Measurements from ENCODE around the gene TREX2. TPM values are rescaled to one million over a fixed set of nuclear protein-coding genes. Genes with fewer than 3 reads are reported as not detected.

TREX2 gene
- total and polyA plus RNA-seq, 2 donors from 2014 or later: 0.67 to 1.4 TPM

DNA sequence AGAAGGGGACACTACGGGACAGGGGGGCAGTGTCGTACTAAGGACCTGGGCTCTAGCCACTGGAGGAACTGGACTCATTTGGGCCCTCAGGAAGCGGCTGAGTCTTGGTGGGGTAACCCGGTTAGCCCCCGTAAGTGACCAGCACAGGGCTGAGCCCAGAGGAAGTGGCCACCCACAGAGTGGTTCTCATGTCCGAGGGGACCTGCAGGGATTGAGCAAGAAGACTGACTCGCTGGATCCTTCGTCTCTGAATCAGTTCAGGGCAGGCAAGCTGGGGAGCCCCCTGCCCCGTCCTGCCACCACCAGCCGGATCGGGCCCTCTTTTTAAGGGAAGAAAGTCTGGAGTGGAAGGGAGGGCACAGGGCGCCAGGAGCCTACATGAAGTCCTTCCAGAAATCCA lies 48.2 kb upstream of the TREX2 start:
- no peak for DNase-seq
- no peak overlapping the region for H3K9ac ChIP-seq (ENCODE audit: low read length in 3 of 3)
- TF ChIP-seq, protein P1, sequence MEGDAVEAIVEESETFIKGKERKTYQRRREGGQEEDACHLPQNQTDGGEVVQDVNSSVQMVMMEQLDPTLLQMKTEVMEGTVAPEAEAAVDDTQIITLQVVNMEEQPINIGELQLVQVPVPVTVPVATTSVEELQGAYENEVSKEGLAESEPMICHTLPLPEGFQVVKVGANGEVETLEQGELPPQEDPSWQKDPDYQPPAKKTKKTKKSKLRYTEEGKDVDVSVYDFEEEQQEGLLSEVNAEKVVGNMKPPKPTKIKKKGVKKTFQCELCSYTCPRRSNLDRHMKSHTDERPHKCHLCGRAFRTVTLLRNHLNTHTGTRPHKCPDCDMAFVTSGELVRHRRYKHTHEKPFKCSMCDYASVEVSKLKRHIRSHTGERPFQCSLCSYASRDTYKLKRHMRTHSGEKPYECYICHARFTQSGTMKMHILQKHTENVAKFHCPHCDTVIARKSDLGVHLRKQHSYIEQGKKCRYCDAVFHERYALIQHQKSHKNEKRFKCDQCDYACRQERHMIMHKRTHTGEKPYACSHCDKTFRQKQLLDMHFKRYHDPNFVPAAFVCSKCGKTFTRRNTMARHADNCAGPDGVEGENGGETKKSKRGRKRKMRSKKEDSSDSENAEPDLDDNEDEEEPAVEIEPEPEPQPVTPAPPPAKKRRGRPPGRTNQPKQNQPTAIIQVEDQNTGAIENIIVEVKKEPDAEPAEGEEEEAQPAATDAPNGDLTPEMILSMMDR (IDR thresholded peaks at IDR 0.05; ENCODE audit: borderline replicate concordance, extremely low read depth, insufficient read depth): no peak
- no peaks in the 10 kb centered on the region for H3K27me3 ChIP-seq (ENCODE audit: control insufficient read depth, insufficient read depth, low read length)
- no peak overlapping the region for H3K4me3 ChIP-seq (ENCODE audit: low read length in 3 of 3)
- no peak for FAIRE-seq
- no peaks in the 10 kb centered on the region for H3K36me3 ChIP-seq (ENCODE audit: control insufficient read depth in 2 of 3, insufficient read depth in 3 of 3, low read length in 3 of 3)
- H3K9me3 ChIP-seq (ENCODE audit: control insufficient read depth in 2 of 3, insufficient read depth in 1 of 3, low read length in 3 of 3): no peaks in the 10 kb centered on the region
- H3K4me1 ChIP-seq (ENCODE audit: control insufficient read depth in 2 of 3, insufficient read depth in 2 of 3, low read depth in 1 of 3, low read length in 3 of 3): peaks cover 0 to 10% (median 0%) of the 10 kb centered on the region in 3 donors
- H3K27ac ChIP-seq (ENCODE audit: low read depth in 2 of 2, low read length in 2 of 2): peak overlapping the region; percentile 43 to 47
- intact Hi-C loops (cut with DNase I): no loop called here

DNA sequence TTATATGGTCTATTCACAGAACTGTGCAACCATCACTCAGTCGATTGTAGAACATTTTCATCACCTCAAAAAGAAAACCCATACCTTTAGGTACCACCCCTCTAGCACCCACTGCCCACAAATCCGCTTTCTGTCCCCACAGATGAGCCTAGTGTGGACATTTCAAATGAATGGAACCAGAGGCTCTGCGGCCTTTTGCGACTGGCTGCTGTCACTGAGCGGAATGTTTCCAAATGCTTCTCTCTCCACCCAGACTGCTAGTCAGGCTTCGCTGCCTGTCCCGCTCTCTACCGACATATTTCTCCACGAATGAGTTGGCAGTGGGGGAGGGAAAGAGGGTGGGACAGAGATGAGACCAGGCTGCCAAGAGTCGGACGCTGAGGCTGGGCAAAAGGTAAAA lies 47.2 kb upstream of the TREX2 start:
- Histone ChIP-seq H3K4me1 (ENCODE audit: control insufficient read depth in 2 of 3, insufficient read depth in 2 of 3, low read depth in 1 of 3, low read length in 3 of 3) (peaks cover 0 to 10% (median 0%) of the 10 kb centered on the region in 3 donors), H3K27ac (ENCODE audit: low read depth in 2 of 2, low read length in 2 of 2) (no peak overlapping the region), H3K36me3 (ENCODE audit: control insufficient read depth in 2 of 3, insufficient read depth in 3 of 3, low read length in 3 of 3) (no peaks in the 10 kb centered on the region), H3K4me3 (ENCODE audit: low read length in 3 of 3) (no peak overlapping the region), H3K9ac (ENCODE audit: low read length in 3 of 3) (no peak overlapping the region), H3K27me3 (ENCODE audit: control insufficient read depth, insufficient read depth, low read length) (no peaks in the 10 kb centered on the region), H3K9me3 (ENCODE audit: control insufficient read depth in 2 of 3, insufficient read depth in 1 of 3, low read length in 3 of 3) (no peaks in the 10 kb centered on the region)
- FAIRE-seq (no peak), DNase-seq (no peak)
- TF ChIP-seq, protein P1 (IDR thresholded peaks at IDR 0.05; ENCODE audit: borderline replicate concordance, extremely low read depth, insufficient read depth): no peak
- intact Hi-C loops (cut with DNase I): no loop called here

DNA sequence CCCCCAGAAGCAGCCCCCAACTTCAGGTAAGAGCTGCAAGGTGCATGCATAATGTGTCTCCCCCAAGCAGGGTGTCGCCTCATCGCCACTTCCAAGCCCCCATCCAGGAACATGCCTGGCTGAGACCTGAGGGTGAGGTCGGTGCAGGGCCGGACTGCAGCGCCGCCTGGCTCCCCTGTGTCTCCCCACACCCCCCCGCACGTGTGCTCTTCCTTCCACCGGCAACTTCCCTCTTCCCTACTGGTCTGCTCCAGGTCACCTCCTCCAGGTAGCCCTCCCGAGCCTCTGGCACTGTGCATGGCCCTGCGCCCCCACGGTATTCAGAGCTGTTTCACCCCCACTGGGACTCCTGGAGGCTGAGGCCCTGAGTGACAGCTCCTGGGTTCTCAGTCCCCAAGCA lies 46.7 kb upstream of the TREX2 start:
- Histone ChIP-seq H3K9ac (ENCODE audit: low read length in 3 of 3) (no peak overlapping the region), H3K4me3 (ENCODE audit: low read length in 3 of 3) (no peak overlapping the region), H3K36me3 (ENCODE audit: control insufficient read depth in 2 of 3, insufficient read depth in 3 of 3, low read length in 3 of 3) (no peaks in the 10 kb centered on the region), H3K27ac (ENCODE audit: low read depth in 2 of 2, low read length in 2 of 2) (no peak overlapping the region), H3K4me1 (ENCODE audit: control insufficient read depth in 2 of 3, insufficient read depth in 2 of 3, low read depth in 1 of 3, low read length in 3 of 3) (peaks cover 0 to 13% (median 0%) of the 10 kb centered on the region in 3 donors), H3K27me3 (ENCODE audit: control insufficient read depth, insufficient read depth, low read length) (no peaks in the 10 kb centered on the region), H3K9me3 (ENCODE audit: control insufficient read depth in 2 of 3, insufficient read depth in 1 of 3, low read length in 3 of 3) (no peaks in the 10 kb centered on the region)
- DNase-seq: no peak
- no peak for FAIRE-seq
- TF ChIP-seq, protein P1 (IDR thresholded peaks at IDR 0.05; ENCODE audit: borderline replicate concordance, extremely low read depth, insufficient read depth): no peak
- intact Hi-C loops (cut with DNase I): no loop called here

DNA sequence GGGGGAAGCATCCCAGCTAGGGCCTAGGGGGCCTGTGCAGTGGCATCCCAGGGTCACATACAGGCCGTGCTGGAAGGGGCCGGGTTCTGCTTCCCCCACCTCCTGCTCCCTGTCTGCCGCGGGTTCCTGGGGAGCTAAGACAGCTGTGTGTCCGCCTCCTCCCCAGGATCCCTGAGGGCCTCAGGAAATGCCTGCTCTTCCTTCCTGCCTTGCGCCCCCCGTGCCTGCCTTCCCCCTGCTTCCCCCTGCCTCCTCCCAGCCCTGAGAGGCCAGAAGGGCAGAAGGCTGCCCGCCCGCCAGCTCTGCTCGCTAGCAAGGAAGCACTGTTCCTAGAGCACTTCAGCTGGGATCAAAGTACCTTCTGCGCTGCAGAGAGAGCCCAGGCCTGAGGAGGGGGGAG lies 46.1 kb upstream of the TREX2 start:
- Histone ChIP-seq H3K4me3 (ENCODE audit: low read length in 3 of 3) (no peak overlapping the region), H3K9ac (ENCODE audit: low read length in 3 of 3) (no peak overlapping the region), H3K27me3 (ENCODE audit: control insufficient read depth, insufficient read depth, low read length) (no peaks in the 10 kb centered on the region), H3K4me1 (ENCODE audit: control insufficient read depth in 2 of 3, insufficient read depth in 2 of 3, low read depth in 1 of 3, low read length in 3 of 3) (peaks cover 0 to 13% (median 0%) of the 10 kb centered on the region in 3 donors), H3K9me3 (ENCODE audit: control insufficient read depth in 2 of 3, insufficient read depth in 1 of 3, low read length in 3 of 3) (no peaks in the 10 kb centered on the region), H3K27ac (ENCODE audit: low read depth in 2 of 2, low read length in 2 of 2) (no peak overlapping the region), H3K36me3 (ENCODE audit: control insufficient read depth in 2 of 3, insufficient read depth in 3 of 3, low read length in 3 of 3) (no peaks in the 10 kb centered on the region)
- TF ChIP-seq, protein P1 (IDR thresholded peaks at IDR 0.05; ENCODE audit: borderline replicate concordance, extremely low read depth, insufficient read depth): no peak
- intact Hi-C loops (cut with DNase I): no loop called here
- FAIRE-seq (no peak), DNase-seq (peak in 1 of 5 donors; percentile 43)

Data from kidney (tissue), 14 donors.